Measurements from ENCODE around the gene METTL16.

The METTL16 gene

GRCh38 chr17:2414446-2415064, 97.1 kb downstream of the METTL16 start:
- no peak for DNase-seq (ENCODE audit: low read depth)

- DNase-seq (ENCODE audit: low read depth) = no peak
These were observed 99.1 kb downstream of the METTL16 start for GRCh38 chr17:2412561-2413021.

DNA sequence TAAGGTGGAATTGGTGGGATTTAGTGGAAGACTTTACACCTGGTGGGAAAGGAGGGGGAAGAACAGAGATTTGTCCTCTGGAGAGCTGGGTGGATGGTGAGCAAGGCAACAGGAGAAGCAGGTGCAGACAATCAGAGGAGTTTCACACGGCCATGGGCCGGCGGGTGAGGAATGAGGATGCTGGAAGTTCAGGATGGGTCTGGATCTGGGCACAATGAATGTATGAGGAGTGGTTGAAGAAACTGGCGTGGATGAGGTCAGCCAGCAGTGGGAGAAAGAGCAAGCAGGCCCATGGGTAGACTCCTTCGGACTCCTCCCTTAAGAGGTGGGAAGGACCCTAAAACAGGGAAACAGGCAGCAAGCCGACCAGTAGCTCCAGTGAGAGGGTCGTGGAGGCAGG, 100.7 kb downstream of the METTL16 start:
- no peak for DNase-seq (ENCODE audit: low read depth)

- DNase-seq (ENCODE audit: low read depth) = no peak
These were observed 104.5 kb downstream of the METTL16 start for GRCh38 chr17:2406903-2407790.

DNA sequence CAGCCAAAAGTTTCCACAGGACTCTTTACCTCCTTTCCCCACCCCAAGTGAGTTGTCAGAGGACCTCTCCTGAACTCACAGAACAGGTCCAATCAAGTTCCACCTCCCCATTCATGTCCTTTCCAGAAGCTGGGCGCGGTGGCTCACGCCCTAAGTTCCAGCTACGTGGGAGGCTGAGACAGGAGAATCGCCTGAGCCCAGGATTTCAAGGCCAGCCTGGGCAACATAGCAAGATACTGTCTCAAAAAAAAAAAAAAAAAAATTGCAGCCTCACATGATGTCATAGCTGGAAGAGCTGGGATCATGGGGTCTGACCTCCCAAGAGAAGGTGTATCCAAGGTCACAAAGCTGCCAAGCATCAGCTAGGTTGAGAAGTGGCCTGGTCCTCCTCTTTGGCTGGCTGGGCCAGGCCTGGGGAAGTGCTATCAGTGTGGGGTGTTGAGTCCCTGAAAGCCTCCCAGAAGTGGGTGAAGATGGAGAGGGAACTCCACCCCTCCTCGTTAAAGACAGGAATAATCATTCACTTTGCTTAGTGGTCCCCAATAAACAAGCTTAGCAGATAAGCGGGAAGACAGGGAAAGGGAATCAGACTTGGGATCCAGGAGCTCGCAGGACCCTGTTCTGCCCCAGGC, 105.3 kb downstream of the METTL16 start:
- DNase-seq (ENCODE audit: low read depth) = no peak

DNA sequence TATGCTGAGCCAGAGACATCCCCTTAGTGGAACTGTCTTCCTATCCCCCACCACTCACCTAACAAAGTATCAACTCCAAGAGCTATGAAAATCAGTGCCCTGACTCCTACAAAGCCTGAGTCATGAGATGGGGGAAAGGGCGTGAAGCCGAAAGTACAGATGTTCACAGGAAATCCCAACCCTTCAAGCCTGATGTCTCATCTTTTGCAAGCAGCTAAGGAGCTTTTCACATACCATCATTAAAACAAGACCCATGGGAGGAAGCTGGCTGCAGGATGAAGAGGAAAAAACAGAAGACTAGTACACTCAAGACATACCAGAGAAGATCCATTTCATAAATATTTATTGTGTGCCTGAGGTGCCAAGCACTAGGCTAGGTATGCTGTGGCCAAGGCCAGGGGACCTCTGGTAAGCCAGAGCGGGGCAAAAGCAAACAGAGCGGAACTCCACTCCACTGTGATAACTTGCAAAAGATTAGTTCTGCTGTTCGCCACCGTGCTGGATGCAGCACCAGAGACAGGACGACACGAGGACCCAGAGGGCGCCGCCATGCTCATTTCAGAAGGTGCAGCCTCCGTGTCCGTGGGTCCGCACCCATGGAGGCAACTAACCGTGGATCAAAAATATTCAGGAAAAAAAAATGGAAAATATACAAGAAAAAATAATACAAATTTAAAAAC, 106.3 kb downstream of the METTL16 start:
- DNase-seq (ENCODE audit: low read depth) = no peak

- no peak for DNase-seq (ENCODE audit: low read depth)
These were observed 108.6 kb downstream of the METTL16 start for GRCh38 chr17:2403044-2403443.

- no peak for DNase-seq (ENCODE audit: low read depth)
These were observed 109.1 kb downstream of the METTL16 start for GRCh38 chr17:2402544-2402943.

DNA sequence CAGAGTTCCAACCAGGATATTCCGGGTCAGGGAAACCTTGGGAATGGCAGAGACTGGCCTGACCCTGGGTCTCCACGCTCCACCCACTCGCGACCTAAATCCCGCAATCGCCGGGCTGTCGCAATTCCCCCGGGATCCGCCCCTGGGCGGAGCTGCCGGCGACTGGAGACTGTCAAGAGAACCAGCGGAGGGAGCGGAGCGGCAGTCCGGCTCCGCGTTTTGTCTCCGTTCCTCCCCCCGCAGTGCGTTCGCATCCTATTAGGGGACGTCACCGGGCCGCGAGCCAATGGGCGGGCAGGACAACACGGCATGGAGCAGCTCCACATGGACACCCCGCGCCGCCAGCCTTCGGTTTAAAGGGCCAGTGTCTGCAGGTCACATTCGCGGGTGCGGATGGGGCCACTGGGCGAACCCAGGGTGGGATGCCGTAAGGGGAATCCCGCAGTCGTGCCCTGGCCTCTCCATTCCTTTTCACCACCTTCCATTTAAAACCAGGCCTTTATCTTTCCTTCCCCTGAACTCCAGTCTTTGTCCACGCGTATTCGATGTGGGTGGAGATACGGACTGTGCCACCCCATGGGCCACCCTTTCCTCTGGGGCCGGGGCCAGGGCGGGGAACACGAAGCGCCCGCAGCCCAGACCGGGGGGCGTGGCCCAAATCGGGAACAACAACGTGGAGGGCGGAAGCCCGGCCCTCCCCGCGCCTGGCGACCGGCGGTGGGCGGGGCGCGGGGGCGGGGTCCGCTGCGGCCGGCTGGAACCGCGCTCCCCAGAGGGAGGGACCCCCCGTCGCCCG, 110.1 kb downstream of the METTL16 start:
- DNase-seq (ENCODE audit: low read depth) = peak; percentile 99

- DNase-seq (ENCODE audit: low read depth) = peak; percentile 93
These were observed 110.7 kb downstream of the METTL16 start, which contains the start of gene MNT for GRCh38 chr17:2400877-2401425. TSS of gene MNT (minus strand) at chr17:2401060. CDS start at chr17:2400712, 348 bp downstream.

- DNase-seq (ENCODE audit: low read depth) = peak; percentile 44
These were observed 111.2 kb downstream of the METTL16 start for GRCh38 chr17:2400474-2400866.

DNA sequence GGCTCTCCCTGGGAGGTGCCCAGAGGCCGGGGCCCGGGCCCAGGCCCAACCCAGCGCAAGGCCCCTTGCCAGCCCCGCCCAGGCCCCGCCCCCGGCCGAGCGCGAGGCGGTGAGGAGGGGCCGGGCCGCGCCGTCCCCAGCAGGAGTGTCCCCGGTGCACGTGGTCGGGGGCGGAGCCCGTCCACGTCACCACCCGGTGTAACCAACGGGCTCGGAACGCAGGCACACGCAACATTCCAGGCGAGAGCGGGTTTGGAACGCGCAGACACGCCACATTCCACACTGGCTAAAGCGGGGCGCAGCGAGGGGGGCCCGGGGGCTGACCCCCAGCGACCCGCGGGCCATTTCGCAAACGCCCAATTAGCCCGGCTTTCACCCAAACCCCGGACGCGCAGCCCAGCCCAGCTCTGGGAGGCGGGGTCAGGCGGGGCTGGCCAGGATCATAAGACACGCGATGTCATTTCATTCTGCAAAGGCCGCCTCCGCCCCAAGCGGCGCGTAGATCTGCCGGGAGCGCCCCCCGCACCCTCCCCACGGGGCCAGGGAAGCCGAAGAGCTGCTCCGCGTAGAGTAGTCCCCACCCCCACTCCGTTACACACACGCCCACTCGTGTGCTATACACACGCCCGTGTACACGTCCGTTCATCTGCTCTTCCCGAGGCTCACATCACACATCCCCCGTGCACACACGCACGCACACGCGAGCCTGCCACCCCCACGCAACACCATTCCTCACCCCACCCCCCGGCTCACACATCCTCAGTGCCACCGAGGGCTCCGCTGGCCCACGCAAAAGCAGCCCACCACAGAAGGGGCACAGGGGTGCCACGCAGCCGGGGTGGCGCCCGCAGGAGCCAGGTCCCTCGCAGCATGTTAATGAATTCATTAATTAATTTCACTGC, 111.9 kb downstream of the METTL16 start:
- peak; percentile 89 for DNase-seq (ENCODE audit: low read depth)

DNA sequence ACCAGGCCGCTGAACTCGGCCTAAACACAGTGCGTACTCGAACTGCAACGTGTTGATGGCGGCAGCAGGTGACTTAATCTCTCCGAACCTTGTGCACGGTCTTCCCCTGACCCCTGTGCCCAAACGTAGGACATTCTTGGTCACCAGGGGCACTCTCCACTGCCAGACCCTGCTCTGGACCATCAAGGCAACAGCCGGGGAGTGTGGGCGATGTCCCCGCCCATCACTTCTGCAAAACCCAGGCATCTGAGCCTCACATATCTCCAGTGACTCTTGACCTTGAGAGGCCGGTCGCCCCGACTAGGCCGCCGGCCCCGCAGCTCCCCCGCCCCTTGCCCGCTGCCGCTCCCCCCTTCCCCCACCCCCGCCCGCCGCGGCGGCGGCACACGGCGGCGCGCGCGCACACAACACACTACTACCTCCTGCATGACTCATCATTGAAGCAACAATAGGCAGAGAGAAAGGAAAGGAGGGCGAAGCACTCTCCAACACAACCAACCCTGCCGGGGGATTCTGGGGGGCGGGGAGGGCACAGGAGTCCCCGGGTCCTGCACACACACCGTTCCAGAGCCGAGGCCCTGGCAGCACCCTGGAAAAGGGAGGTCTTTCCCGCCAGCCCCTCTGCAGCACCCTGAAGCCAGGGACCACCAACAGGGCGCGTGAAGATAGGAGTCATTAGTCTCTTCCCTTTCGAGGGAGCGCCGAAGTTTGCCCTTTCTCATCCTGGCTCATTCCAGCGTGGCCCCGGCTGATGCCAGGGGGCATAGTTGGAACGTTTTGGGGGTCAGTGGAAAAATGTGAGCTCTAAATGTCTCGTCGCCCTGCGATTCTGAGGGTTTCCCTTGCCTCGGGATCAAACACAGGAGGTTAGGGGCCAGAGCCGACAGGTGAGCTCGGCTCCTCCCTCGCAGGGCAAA, 112.8 kb downstream of the METTL16 start:
- peak; percentile 49 for DNase-seq (ENCODE audit: low read depth)

GRCh38 chr17:2398182-2398581, 113.5 kb downstream of the METTL16 start:
- no peak for DNase-seq (ENCODE audit: low read depth)

GRCh38 chr17:2397247-2398171, 114.2 kb downstream of the METTL16 start:
- DNase-seq (ENCODE audit: low read depth) = no peak

- peak; percentile 24 for DNase-seq (ENCODE audit: low read depth)
These were observed 115.0 kb downstream of the METTL16 start for GRCh38 chr17:2396568-2397246.

- no peak for DNase-seq (ENCODE audit: low read depth)
These were observed 115.5 kb downstream of the METTL16 start for GRCh38 chr17:2396192-2396567.
